Activated CD4-positive, alpha-beta T cell treated with anti-CD3 and anti-CD28 coated beads, Interleukin-2, amount 50 U/mL, for 16 hours (primary cell): ENCODE data around the gene ABI3BP.

ENCODE experiments used
- DNase-seq: peaks from one replicate; pipeline ENCODE4 v3.0.0-alpha.2; 2020

Gene ABI3BP

DNA sequence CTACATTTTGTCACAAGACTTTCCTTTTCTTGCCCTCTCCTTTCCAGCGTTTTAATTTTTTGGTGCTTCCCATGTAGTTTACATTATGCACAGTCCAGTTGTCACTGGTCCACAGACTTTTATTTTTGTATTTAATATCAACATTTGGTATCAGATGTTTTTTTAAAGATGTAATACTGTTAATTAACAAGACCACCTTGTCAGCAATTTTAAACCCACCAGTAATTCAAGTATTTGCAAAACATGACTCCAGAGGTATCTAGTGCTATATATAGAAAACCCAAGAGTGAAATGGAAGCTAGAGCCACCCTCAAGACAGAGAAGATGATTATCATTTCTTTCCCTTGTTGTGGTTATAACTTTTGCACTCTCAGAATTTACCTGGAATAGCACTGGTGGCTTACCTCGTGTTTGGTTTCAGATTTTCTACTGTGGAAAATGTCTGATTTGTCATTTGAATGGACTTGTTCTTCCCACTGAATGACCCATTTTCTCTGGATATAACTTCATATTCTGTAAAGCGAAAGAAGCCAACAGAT, 227.7 kb downstream of the ABI3BP start:
- DNase-seq = no peak

DNA sequence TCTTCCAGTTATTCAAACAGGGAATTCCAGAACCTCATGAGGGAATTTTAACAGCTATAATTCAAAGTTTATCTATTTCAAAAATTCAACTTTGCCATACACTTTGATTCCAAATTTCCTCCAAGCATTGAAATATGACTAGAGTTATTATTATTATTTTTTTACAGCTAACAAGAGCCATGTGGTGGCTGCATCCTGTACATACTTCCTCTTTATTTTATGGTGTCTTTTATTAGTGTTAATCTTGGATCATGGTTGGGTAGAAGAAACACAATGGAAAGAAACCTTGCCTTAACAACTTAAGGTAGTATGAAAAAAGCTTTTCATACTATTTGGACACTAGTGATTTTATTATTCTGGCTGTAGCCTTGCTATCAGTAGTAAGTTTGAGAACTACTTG, 231.3 kb downstream of the ABI3BP start:
- DNase-seq = no peak

DNA sequence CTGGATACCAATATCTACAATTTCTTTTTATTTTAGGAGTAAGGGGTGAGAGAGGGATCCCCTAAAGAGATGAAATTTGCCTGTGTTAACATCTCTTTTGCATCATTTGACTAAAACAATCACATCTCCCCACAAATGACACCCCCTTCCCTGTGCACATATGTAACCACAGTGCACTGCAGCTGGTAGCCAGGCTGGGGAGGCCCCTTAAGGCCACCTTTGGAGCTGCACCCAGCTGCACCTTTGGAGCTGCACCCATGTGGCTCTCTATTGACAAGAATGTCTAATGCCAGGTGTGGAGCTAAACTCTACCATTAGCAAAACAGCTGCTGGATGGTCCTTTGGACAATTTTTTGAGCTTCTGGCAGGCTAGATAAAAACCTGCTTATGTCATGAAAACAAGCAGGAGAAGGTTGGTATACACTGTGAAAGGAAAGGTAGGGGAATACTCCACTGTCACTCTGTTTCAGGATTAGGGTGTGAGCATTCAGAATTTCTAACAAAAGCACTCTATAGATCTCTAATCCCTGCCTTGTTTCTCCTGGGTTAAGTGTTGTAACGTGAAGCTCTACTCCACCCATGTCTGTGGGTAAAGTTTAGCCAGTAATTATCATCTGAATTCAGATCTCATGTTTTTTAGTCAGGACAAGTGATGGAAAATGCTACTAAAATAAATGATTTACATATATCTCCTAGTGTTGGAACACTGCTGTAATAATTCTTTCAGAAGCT, 231.8 kb downstream of the ABI3BP start:
- peak; percentile 8 for DNase-seq

GRCh38 chr3:100760377-100760776, 232.8 kb downstream of the ABI3BP start:
- no peak for DNase-seq

DNA sequence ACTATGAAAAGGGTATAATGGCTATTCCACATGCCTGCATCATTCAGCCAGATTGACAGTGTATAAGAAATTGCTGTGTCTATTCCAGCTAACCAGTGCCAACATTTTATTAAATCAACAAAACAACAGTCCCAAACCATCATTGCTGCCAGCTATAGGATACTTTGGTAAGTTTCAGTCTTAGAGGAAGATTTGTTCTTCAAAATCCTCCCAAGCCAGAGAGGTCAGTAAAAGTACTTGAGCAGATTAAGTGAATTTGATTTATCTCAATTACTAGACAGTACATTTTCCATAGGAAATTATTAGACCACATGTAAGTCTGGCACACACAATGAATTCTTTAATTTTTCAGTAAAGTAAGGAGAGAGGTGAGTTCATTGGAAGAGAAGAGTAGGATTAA, 233.3 kb downstream of the ABI3BP start:
- no peak for DNase-seq

DNA sequence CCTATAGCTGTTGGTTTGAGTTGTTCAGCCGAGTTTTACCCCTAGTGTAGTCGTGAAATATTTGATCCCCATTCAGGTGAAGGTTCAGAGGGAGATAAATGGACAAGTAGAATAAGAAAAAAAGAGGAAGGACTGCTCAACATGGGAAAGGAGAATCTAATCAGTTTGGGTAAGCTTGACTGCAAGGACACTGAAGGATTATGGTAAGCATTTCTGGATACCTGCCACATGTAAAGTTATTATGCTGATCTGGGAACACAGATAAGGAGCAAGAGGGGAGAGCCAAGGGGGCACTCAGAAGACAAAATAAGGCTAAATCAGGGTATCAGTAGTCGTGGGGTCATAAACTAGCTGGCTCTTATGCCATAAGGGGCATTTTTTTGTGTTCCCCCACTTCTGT, 234.1 kb downstream of the ABI3BP start:
- DNase-seq = no peak

- no peak for DNase-seq
Observed at GRCh38 chr3:100756441-100756840, 236.8 kb downstream of the ABI3BP start.

DNA sequence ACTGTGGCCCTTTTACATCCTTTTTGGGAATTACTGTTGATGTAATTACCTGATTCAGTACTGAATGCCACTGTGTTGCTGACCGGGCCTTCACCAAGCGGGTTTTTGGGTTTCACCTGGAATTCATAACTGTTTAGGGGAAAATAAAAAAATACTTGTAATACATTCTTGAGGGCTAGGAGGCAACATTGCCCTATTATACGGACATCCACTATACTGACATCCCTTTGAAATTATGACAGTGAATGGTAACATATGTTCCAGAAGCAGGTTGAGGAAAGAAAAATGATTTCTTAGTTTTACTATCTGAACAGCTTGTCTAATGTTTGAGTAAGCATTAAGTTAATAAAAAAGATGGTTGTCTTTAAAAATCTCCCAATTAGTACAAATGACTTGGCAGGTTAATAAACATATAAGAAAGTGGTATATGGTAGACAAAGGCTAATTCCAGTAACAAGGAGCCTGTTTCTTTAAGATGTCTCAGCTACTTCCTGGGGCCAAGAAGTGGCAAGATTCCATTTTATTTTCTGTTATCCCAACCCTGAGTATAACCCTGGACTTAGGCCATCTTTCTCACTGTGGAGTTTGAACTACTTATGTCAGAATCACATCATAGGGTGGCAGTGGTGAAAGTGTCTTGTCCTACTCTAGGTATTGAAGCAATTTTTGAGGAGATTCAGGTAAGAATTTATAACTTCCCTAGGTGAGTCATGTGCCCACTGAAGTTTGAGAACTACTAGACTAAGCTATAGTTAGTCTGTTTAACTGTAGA, 238.5 kb downstream of the ABI3BP start:
- no peak for DNase-seq

- DNase-seq = no peak
Observed at GRCh38 chr3:100753846-100754245, 239.4 kb downstream of the ABI3BP start.

DNA sequence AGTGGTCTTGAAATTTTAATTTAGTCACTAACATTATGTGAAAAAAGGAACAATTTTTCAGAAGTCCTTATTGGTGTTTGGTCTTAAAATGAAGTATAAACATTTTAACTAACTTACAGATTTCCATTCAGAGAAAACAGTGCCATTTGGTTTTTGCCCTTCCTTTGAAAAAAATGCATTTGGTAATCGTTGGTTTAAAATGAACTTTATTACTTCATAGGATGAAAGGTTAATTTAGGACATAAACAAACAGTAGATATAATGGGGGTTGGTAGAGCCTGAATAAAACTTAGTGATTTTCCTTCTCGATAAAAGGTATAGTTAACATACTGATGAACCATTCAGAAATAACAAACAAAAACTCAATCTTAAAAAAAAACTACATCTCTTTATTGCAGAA, 244.3 kb downstream of the ABI3BP start:
- no peak for DNase-seq

GRCh38 chr3:100748220-100748619, 245.0 kb downstream of the ABI3BP start:
- no peak for DNase-seq

GRCh38 chr3:100746092-100746491, 247.1 kb downstream of the ABI3BP start:
- DNase-seq = no peak

- no peak for DNase-seq
Observed at GRCh38 chr3:100745617-100746016, 247.6 kb downstream of the ABI3BP start.

GRCh38 chr3:100744671-100745070, 248.6 kb downstream of the ABI3BP start:
- DNase-seq = no peak

- no peak for DNase-seq
Observed at GRCh38 chr3:100743535-100743934, 249.7 kb downstream of the ABI3BP start.

DNA sequence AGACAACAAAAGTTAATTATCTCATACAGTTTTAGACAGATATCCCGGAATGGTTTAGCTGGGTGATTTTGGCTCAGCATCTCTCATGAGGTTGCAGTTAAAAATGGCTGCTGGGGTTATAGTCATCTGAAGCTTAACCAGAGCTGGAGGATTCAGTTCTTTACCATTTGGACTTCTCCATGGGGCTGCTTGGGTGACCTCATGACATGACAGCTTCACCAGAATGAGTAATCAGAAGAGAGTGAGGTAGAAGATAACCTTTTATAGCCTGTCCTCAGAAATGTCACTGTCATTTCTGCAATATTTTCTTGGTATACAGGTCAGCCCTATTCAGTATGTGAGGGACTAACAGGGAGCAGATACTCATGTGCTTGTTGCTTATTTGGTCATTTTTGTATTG, 253.0 kb downstream of the ABI3BP start:
- peak; percentile 55 for DNase-seq

DNA sequence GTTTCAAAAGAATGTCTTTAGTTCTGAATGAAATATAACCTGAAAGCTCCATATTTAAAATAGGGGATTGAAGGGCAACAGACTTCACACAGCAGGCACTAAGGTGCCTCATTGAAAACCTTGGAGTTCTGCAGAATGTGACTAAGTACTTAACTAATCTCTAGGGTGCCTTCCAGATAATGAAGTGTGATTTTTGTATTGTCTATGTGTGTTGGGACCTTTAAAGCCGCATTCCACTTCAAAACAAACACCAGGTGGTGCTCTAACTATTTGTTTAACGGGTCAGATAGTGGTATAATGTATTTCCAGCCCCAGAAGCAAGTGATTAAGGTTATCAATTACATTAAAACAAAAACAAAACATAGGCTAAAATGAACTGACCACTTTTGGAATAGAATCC, 255.9 kb downstream of the ABI3BP start:
- peak; percentile 18 for DNase-seq

GRCh38 chr3:100732435-100732834, 260.8 kb downstream of the ABI3BP start:
- no peak for DNase-seq

DNA sequence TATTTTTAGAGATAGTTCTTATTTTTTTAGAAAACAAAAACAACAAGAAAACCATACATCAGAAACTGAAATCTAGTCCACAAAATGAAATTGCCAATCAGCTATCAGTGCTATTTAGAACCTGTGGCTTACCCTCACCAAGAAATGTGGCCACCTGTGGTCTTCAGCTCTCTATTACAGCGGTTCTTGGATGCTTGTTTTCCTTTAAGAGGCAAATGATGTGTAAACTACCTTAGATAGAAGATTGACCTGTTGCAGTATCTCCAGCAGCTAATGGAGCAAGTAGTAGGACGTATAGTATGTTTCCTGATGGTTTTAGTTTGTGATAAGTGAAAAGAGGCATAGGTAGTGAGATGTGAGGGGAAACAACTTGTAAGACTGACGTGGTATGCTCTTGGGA, 262.7 kb downstream of the ABI3BP start:
- no peak for DNase-seq

DNA sequence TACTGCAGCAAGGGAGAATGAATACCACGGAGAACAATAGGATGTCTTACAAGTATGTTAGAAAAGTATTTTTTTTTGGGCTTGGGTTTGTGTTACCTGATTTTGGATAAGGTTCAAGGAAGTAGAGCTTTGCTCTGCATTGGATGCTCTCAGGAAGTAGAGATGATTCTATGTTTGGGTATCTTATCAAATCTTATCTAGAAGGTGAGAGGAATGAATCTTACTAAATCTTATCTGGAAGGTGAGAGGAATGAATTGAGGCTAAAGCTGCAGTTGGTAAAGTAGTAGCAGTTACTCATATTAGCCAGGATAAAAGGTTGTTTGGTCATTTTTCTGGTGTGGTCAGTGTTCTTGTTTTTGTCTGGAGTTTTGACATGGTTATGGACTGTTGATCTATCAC, 266.5 kb downstream of the ABI3BP start:
- DNase-seq = no peak

DNA sequence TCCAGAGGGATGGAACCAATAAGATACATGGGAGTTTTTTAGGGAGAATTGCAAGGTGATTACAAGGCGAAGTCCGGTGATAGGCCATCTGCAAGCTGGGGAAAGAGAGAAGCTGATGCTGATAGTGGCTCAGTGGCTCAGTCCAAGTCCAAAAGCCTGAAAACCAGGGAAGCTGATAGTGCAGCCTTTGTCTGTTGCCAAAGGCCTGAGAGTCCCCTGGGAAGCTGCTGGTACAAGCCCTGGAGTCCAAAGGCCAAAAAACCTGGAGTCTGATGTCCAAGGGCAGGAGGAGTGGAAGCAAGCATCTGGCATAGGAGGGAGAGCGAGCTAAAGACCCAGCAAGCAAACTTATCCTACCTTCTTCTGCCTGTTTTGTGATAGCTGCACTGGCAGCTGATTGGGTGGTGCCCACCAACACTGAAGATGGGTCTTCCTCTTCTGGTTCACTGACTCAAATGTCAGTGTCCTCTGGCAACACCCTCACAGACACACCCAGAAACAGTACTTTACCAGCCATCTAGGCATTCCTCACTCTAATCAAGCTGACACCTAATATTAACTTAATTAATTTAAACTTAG, 267.2 kb downstream of the ABI3BP start:
- no peak for DNase-seq

- no peak for DNase-seq
Observed at GRCh38 chr3:100720426-100720825, 272.8 kb downstream of the ABI3BP start.

GRCh38 chr3:100719136-100719535, 274.1 kb downstream of the ABI3BP start:
- no peak for DNase-seq
